ENCODE data around the gene CTNS. TPM values are rescaled to one million over a fixed set of nuclear protein-coding genes. Genes with fewer than 3 reads are reported as not detected.

CTNS gene
- total RNA-seq, 1 experiment from 2014 or later, result 7.9 TPM

DNA sequence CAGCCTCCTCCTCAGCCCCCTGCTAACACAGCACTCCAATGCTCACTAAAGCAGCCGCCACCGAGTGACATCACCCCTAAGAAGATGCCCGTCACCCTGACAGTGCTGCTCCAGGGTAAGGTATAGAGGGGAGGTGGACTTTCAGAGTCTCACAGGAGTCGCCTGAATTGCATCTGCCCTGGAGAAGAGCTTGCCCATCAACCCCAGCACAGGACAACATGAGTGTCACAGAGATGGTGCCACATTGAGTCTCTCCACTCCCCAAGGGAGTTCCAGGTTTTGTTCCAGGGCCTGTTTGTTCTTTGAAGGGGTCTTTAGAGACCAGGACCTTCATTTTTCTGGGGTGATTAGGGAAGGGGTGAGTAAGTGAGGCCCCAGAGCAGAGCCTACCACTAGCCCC is 61.6 kb downstream of the CTNS start:
- Histone ChIP-seq H3K9me2 (ENCODE audit: insufficient read depth) (no peaks in the 10 kb centered on the region), H3K9me3 (ENCODE audit: control insufficient read depth in 1 of 2, insufficient read depth in 1 of 2, low read depth in 1 of 2, low read length in 2 of 2) (peaks cover 9 to 10% of the 10 kb centered on the region in 2 experiments; a peak in 2 of 4 replicates), H3K9ac (ENCODE audit: low read length) (no peak overlapping the region), H4K20me1 (ENCODE audit: insufficient read depth) (no peaks in the 10 kb centered on the region), H3K4me1 (ENCODE audit: control insufficient read depth in 1 of 2, insufficient read depth in 2 of 2, low read length in 2 of 2) (peaks cover 0 to 11% of the 10 kb centered on the region in 2 experiments; a peak in 2 of 4 replicates), H3K27ac (ENCODE audit: low read depth, low read length) (no peak overlapping the region), H3K27me3 (ENCODE audit: insufficient read depth, low read length) (no peaks in the 10 kb centered on the region), H3K4me2 (ENCODE audit: low read length) (no peak overlapping the region), H2AFZ (ENCODE audit: low read depth, low read length, poor library complexity, severe bottlenecking) (no peak overlapping the region), H3K4me3 (replicated peaks in 1 of 2; ENCODE audit: low read depth in 1 of 2, low read length in 2 of 2) (no peak overlapping the region), H3K79me2 (ENCODE audit: insufficient read depth, low read length) (no peaks in the 10 kb centered on the region), H3K36me3 (ENCODE audit: control insufficient read depth in 1 of 2, insufficient read depth in 2 of 2, low read length in 2 of 2) (no peaks in the 10 kb centered on the region)
- POLR2A ChIA-PET, result no interaction called here
- TF ChIP-seq POLR2AphosphoS5 (IDR thresholded peaks at IDR 0.05; ENCODE audit: low read depth, low read length) (no peak), EZH2 (IDR thresholded peaks at IDR 0.05) (no peak), JUND (IDR thresholded peaks at IDR 0.05) (no peak), ATF3 (IDR thresholded peaks at IDR 0.05) (no peak), YY1 (IDR thresholded peaks at IDR 0.05; ENCODE audit: extremely low read depth, insufficient replicate concordance, low read depth, low read length) (no peak), SRF (IDR thresholded peaks at IDR 0.05; ENCODE audit: low read depth) (no peak), RAD21 (IDR thresholded peaks at IDR 0.05; ENCODE audit: low read depth) (no peak), ZFX (IDR thresholded peaks at IDR 0.05) (no peak), EGR1 (IDR thresholded peaks at IDR 0.05; ENCODE audit: low read depth) (no peak), ELF1 (IDR thresholded peaks at IDR 0.05; ENCODE audit: borderline replicate concordance, low read depth) (no peak), CBX3 (IDR thresholded peaks at IDR 0.05; ENCODE audit: low read depth) (no peak), TCF7L2 (IDR thresholded peaks at IDR 0.05; ENCODE audit: borderline replicate concordance, extremely low read depth, insufficient read depth, insufficient read length) (no peak), CTCF (IDR thresholded peaks at IDR 0.05 in 2 of 3, conservative IDR thresholded peaks at IDR 0.05 in 1 of 3; ENCODE audit: borderline replicate concordance in 1 of 3, insufficient read depth in 1 of 3, low read depth in 2 of 3, low read length in 2 of 3) (no peak)
- CTCF ChIA-PET, result no interaction called here
- no peak for DNase-seq (ENCODE audit: low read depth, low spot score)
- intact Hi-C loops (cut with micrococcal nuclease), result no loop called here
- no peak for ATAC-seq
- RAD21 ChIA-PET (ENCODE audit: low non-redundant PET in 1 of 2, low total read pairs in 2 of 2, uncharacterized antibody in 2 of 2, unreplicated experiment in 2 of 2), result no interaction called here
- no TSS peak for BruUV-seq (replicated peaks)

Measured in HCT116 (cell line).